Activated T-helper 1 cell treated with anti-CD3 and anti-CD28 coated beads, Interleukin-2, amount 50 U/mL, for 16 hours (primary cell): Measurements from ENCODE around the gene SPANXN4.

Source experiments
- DNase-seq, 2 donors: peaks; one replicate each; pipeline ENCODE4 v3.0.0-alpha.2; 2020; ENCODE audit warnings: low read depth in 1 of 2, low spot score in 1 of 2

SPANXN4 gene, protein sequence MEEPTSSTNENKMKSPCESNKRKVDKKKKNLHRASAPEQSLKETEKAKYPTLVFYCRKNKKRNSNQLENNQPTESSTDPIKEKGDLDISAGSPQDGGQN

DNA sequence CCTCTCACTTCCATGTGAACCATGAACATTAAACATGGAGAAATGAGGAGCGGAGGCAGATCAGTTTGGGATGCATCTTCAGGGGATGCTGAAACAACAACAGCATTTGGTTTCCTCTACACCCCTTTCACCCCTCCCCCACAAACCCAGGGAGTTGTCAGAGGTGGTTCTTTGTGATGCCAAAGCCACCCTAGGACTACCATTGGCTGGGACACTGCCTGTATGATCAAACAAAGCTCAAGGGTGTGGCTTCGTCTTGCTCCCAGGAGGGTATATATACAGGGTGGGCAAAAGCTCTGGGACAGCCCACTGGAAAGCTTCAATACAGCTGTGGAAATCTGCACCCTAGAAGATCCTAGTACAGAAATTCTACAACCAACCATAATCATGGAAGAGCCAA, at the start of gene SPANXN4:
Gene SPANXN4 (plus strand): TSS at position 301 of the 400 bp plus-strand sequence. CDS start 87 bp downstream, at position 388.
- no peak for DNase-seq

GRCh38 chrX:142977128-142977914, 48.4 kb upstream of the SPANXN4 start:
- no peak for DNase-seq

DNA sequence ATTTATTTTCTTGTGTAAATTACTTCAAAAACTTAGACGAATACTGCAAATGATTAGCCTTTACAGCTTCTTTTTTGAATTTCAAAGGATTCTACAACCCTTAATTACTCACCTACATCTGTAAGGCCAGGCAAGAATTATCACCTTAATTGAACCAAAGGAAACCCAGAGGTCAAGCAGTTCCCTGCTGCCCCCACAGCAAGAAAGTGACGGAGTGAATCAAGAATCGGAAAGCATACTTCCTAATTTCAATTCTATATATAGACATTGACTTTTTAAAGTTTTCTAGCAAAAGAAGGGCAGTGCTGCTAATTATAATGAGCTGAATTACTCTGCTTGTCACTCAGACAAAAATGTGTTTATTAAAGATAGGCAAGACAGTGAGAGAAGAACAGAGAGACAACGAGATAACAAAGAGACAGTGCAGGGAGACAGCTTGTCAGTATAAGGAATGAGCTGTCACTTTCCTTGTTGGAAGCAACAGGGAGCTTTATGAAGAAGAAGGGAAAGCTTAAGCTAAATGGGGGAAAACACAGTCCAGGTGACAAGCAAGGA, 47.5 kb upstream of the SPANXN4 start:
- no peak for DNase-seq

GRCh38 chrX:142982679-142983078, 43.0 kb upstream of the SPANXN4 start:
- no peak for DNase-seq

GRCh38 chrX:142994988-142995387, 30.7 kb upstream of the SPANXN4 start:
- DNase-seq, result no peak

- no peak for DNase-seq
These were observed 27.1 kb upstream of the SPANXN4 start for GRCh38 chrX:142998447-142999198.

DNA sequence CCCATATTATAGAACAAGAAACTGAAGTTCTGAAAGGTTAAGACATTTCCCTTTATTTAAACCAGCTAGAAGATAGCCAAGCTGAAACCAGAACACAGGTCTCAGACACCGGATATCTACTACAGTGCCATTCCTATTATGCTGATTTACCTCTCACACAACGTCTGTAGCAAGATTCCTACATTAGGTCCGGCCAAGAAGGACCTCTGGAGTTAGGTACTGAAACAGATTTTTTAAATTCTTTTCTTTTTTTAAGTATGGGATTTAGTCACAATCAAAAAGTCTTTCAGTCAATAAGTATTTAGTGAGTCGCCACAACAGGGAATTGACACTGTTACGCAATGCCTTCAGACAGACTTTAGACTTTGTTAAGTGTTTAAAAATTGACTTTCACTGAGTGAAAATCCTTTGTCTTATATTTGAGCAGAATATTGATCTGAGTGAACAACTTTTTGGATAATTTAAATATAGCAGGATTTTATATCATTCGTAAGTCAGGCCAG, 26.5 kb upstream of the SPANXN4 start:
- no peak for DNase-seq

GRCh38 chrX:143002206-143002605, 23.5 kb upstream of the SPANXN4 start:
- no peak for DNase-seq

DNA sequence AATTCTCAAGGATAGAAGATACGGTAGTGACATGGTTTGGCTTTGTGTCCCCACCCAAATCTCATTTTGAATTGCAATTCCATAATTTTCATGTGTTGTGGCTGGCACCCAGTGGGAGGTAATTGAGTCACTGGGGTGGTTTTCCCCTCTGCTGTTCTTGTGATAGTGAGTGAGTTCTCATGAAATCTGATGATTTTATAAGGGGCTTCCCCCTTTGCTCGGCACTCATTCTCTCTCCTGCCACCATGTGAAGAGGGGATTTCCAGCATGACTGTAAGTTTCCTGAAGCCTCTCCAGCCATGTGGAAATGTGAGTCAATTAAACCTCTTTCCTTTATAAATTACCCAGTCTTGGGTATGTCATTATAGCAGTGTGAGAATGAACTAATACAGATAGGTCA, 8.5 kb upstream of the SPANXN4 start:
- no peak for DNase-seq

- DNase-seq, result no peak
These were observed 1.5 kb downstream of the SPANXN4 start for GRCh38 chrX:143027275-143027674.

DNA sequence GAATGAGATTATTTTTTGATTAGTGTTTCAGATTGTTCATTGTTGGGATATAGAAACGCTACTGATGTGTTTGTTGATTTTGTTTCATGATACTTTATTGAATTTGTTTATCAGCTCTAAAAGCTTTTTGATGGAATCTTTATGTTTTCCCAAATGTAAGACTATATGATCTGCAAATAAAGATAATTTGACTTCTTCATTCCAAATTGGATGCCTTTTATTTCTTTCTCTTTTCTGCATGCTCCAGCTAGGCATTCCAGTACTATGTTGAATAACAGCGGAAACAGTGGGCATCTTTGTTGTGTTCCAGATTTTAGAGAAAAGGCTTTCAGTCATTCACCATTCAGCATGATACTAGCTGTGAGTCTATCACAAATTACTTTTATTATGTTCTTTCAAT, 21.8 kb downstream of the SPANXN4 start:
- DNase-seq, result no peak

GRCh38 chrX:143058120-143058519, 32.4 kb downstream of the SPANXN4 start:
- no peak for DNase-seq

- DNase-seq, result no peak
These were observed 55.5 kb downstream of the SPANXN4 start for GRCh38 chrX:143081231-143081630.

- no peak for DNase-seq
These were observed 56.8 kb downstream of the SPANXN4 start for GRCh38 chrX:143082537-143082936.
